AG09319 (cell line): Measurements from ENCODE around the gene TSPAN13.
A peak's percentile ranks its signal among the peaks of the same experiment; 100 is the strongest.

ENCODE experiments used
- DNase-seq: peaks from one replicate; pipeline ENCODE4 v3.0.0-alpha.2; 2010; ENCODE audit warnings: low read depth; ENCODE audit errors: extremely low read depth
- TF ChIP-seq, protein P1 (sequence below): IDR thresholded peaks from 2 replicates; pipeline ENCODE4 v1.5.1; 2011; ENCODE audit warnings: low read depth, mild to moderate bottlenecking, inconsistent platforms, low read length, moderate library complexity

Gene TSPAN13

GRCh38 chr7:16753102-16753931, at the start of gene TSPAN13:
Gene TSPAN13 (plus strand): TSS chr7:16753755. CDS start chr7:16753968, 213 bp downstream.
- TF ChIP-seq, protein P1, sequence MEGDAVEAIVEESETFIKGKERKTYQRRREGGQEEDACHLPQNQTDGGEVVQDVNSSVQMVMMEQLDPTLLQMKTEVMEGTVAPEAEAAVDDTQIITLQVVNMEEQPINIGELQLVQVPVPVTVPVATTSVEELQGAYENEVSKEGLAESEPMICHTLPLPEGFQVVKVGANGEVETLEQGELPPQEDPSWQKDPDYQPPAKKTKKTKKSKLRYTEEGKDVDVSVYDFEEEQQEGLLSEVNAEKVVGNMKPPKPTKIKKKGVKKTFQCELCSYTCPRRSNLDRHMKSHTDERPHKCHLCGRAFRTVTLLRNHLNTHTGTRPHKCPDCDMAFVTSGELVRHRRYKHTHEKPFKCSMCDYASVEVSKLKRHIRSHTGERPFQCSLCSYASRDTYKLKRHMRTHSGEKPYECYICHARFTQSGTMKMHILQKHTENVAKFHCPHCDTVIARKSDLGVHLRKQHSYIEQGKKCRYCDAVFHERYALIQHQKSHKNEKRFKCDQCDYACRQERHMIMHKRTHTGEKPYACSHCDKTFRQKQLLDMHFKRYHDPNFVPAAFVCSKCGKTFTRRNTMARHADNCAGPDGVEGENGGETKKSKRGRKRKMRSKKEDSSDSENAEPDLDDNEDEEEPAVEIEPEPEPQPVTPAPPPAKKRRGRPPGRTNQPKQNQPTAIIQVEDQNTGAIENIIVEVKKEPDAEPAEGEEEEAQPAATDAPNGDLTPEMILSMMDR = no peak
- no peak for DNase-seq

DNA sequence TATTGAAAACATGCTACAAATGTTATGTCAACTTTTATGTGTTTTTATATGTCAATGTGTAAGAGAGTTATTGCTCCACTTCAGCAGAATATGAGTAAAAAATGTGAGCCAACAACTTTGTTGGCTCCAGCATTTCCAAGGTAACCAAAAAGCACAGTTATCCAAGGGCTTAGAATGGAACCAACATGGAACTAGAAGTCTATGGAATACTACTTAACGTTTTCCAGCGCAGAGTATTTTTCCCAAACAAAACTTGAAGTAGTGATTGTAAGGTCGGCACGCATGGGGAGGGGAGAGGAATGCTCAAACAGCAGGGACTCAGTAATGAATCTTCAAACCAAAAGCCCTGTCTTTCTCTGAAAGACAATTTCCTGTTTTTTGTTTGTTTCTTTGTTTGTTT, 45.0 kb upstream of the TSPAN13 start:
- TF ChIP-seq, protein P1 = no peak
- no peak for DNase-seq

DNA sequence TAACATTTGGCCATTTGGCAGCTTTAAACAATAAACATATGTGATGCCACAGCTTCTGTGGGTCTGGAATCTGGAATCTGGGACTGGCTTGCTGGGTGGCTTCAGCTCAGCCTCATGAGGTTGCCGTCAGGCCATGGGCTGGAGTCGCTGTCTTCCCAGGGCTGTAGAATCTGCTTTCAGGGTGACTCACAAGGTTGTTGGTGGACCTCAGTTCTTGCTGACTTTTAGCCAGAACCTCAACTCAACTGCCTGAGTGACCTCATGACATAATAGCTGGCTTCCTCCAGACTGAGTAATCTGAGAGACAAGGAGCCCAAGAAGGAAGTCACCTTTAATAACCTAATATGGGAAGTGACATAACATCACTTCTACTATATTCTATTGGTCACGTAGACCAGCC, 44.6 kb upstream of the TSPAN13 start:
- TF ChIP-seq, protein P1 = no peak
- peak; percentile 73 for DNase-seq

GRCh38 chr7:16710651-16711050, 42.9 kb upstream of the TSPAN13 start:
- TF ChIP-seq, protein P1 = no peak
- no peak for DNase-seq

- TF ChIP-seq, protein P1 = no peak
- DNase-seq = no peak
Measured at GRCh38 chr7:16711730-16712129, 41.8 kb upstream of the TSPAN13 start.

- TF ChIP-seq, protein P1 = no peak
- DNase-seq = no peak
Measured at GRCh38 chr7:16712916-16713315, 40.6 kb upstream of the TSPAN13 start.

GRCh38 chr7:16715928-16716327, 37.6 kb upstream of the TSPAN13 start:
- DNase-seq = no peak
- TF ChIP-seq, protein P1 = no peak
